ENCODE results near the gene KRT17. TPM values are rescaled to one million over a fixed set of nuclear protein-coding genes. Genes with fewer than 3 reads are reported as not detected.
"Not testable (repeated sequence)": the region's sequence is repeated elsewhere in the genome, so short reads cannot be mapped to it uniquely, and the experiment has no call there.

KRT17 gene
- total and polyA plus RNA-seq, 5 donors = 0.09 TPM; not detected in 4

GRCh38 chr17:41642252-41643156, 18.1 kb upstream of the KRT17 start:
- Histone ChIP-seq H3K27ac (ENCODE audit: low read length) (no peak overlapping the region), H3K27me3 (ENCODE audit: control insufficient read depth, insufficient read depth) (no peaks in the 10 kb centered on the region), H3K9me3 (ENCODE audit: control insufficient read depth, low read length) (no peaks in the 10 kb centered on the region), H3K4me3 (ENCODE audit: low read length) (no peak overlapping the region), H3K4me1 (ENCODE audit: control insufficient read depth, insufficient read depth, low read length) (peaks cover 3% of the 10 kb centered on the region)
- no peak for ATAC-seq
- intact Hi-C loops (cut with DNase I) = no loop called here
- WGBS = 83% methylated on average over 13 of the region's 13 CpGs
- DNase-seq = peak in 1 of 3 donors; percentile 13

GRCh38 chr17:41640596-41640995, 16.2 kb upstream of the KRT17 start:
- 95% methylated on average over 5 of the region's 5 CpGs for WGBS
- H3K9me3 ChIP-seq (ENCODE audit: control insufficient read depth, low read length); H3K27me3 ChIP-seq (ENCODE audit: control insufficient read depth, insufficient read depth); intact Hi-C loops (cut with DNase I); DNase-seq; ATAC-seq; H3K4me1 ChIP-seq (ENCODE audit: control insufficient read depth, insufficient read depth, low read length); H3K4me3 ChIP-seq (ENCODE audit: low read length); H3K27ac ChIP-seq (ENCODE audit: low read length): not testable (repeated sequence)

DNA sequence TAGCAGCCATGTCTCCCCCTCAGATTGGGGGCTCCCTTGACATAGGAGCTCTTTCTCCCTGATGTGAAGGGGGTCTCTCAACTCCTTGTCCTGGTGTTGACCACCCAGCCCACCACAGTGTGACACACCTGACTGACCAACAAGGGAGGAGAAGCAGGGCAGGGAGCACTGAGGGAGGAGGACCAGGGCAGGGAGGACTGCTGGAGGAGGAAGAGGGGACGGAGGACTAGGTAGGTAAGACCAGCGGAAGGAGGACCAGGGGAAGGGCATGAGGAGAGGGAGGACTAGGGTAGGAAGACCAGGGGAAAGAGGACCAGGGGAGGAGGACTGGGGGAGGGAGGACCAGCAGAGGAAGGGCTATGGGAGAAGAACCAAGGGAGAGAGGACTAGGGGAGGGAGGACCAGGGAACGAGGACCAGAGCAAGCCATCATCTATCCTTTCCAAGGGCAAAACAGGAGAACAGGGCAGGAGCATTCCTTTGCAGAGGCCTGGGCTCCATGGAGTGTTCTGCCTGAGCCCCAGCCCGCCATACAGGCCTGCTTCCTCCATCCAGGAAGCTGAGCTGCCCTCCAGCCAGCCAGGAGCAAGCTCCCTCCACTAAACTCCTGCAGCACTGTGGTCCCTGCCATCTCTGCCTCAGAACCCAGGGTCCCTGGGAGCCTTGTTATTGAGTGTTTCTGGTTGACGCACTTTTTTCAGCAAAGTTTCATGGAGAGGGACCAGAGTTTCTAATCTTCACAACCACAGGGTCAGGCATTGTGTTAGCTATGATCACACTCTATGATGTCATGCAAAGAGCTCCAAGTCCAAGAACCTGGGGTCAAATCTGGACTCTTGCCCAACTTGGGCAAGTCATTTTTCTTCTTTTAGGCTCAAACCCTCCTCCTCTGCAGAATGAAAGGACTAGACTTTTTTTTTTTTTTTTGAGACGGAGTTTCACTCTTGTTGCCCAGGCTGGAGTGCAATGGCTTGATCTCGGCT, 15.4 kb upstream of the KRT17 start:
- no peak for ATAC-seq
- H3K27me3 ChIP-seq (ENCODE audit: control insufficient read depth, insufficient read depth) = no peaks in the 10 kb centered on the region
- WGBS = 88% methylated on average over 7 of the region's 7 CpGs
- H3K9me3 ChIP-seq (ENCODE audit: control insufficient read depth, low read length) = no peaks in the 10 kb centered on the region
- no peak overlapping the region for H3K27ac ChIP-seq (ENCODE audit: low read length)
- no peak overlapping the region for H3K4me3 ChIP-seq (ENCODE audit: low read length)
- DNase-seq = peak in 1 of 3 donors; percentile 13
- H3K4me1 ChIP-seq (ENCODE audit: control insufficient read depth, insufficient read depth, low read length) = peaks cover 7% of the 10 kb centered on the region
- intact Hi-C loops (cut with DNase I) = no loop called here

GRCh38 chr17:41638941-41639340, 14.6 kb upstream of the KRT17 start:
- intact Hi-C loops (cut with DNase I) = no loop called here
- ATAC-seq = no peak

DNA sequence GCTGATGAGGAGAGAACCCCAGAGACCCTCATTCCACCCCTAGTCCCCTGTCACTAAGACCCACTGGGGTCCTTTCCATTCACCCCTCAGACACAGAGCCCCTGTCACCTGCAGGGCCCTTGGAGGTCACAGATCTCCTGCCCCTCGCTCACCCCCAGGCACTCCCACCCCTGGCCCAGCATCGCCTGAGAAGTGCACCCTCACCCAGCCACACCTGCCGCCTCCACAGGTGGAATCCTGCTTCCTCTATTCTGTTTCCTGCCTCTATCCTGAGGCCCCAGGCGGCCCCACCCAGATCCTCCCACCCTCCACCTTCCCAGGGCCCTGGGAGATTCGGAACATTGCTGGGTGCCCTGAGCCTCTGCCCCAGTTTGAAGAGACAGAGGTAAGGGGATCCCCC, 13.8 kb upstream of the KRT17 start:
- no peak overlapping the region for H3K4me3 ChIP-seq (ENCODE audit: low read length)
- peaks cover 7% of the 10 kb centered on the region for H3K4me1 ChIP-seq (ENCODE audit: control insufficient read depth, insufficient read depth, low read length)
- no peaks in the 10 kb centered on the region for H3K27me3 ChIP-seq (ENCODE audit: control insufficient read depth, insufficient read depth)
- H3K9me3 ChIP-seq (ENCODE audit: control insufficient read depth, low read length) = no peaks in the 10 kb centered on the region
- DNase-seq (peak in 1 of 3 donors; percentile 6), ATAC-seq (no peak)
- intact Hi-C loops (cut with DNase I) = no loop called here
- 80% methylated on average over 5 of the region's 5 CpGs for WGBS
- H3K27ac ChIP-seq (ENCODE audit: low read length) = no peak overlapping the region

More at GRCh38 chr17:41638941-41639340, 14.6 kb upstream of the KRT17 start:
- Histone ChIP-seq H3K4me3 (ENCODE audit: low read length) (no peak overlapping the region), H3K27ac (ENCODE audit: low read length) (no peak overlapping the region), H3K27me3 (ENCODE audit: control insufficient read depth, insufficient read depth) (no peaks in the 10 kb centered on the region), H3K9me3 (ENCODE audit: control insufficient read depth, low read length) (no peaks in the 10 kb centered on the region), H3K4me1 (ENCODE audit: control insufficient read depth, insufficient read depth, low read length) (peaks cover 7% of the 10 kb centered on the region)
- WGBS = 81% methylated on average over 6 of the region's 6 CpGs
- DNase-seq = peak in 1 of 3 donors; percentile 38

GRCh38 chr17:41636652-41637051, 12.3 kb upstream of the KRT17 start:
- no peaks in the 10 kb centered on the region for H3K27me3 ChIP-seq (ENCODE audit: control insufficient read depth, insufficient read depth)
- H3K4me1 ChIP-seq (ENCODE audit: control insufficient read depth, insufficient read depth, low read length) = peaks cover 7% of the 10 kb centered on the region
- no peak overlapping the region for H3K4me3 ChIP-seq (ENCODE audit: low read length)
- intact Hi-C loops (cut with DNase I) = no loop called here
- DNase-seq (peak in 1 of 3 donors; percentile 33), ATAC-seq (no peak)
- H3K9me3 ChIP-seq (ENCODE audit: control insufficient read depth, low read length) = no peaks in the 10 kb centered on the region
- H3K27ac ChIP-seq (ENCODE audit: low read length) = no peak overlapping the region
- WGBS = 82% methylated on average over 9 of the region's 9 CpGs

GRCh38 chr17:41635121-41636097, 11.0 kb upstream of the KRT17 start:
- H3K27ac ChIP-seq (ENCODE audit: low read length) = no peak overlapping the region
- WGBS = 33% methylated on average over 28 of the region's 28 CpGs
- H3K27me3 ChIP-seq (ENCODE audit: control insufficient read depth, insufficient read depth) = no peaks in the 10 kb centered on the region
- peak; percentile 44 to 78 (median 78) for DNase-seq
- no peak overlapping the region for H3K4me3 ChIP-seq (ENCODE audit: low read length)
- ATAC-seq = peak; percentile 48 to 55
- peaks cover 7% of the 10 kb centered on the region for H3K4me1 ChIP-seq (ENCODE audit: control insufficient read depth, insufficient read depth, low read length)
- intact Hi-C loops (cut with DNase I) = no loop called here
- no peaks in the 10 kb centered on the region for H3K9me3 ChIP-seq (ENCODE audit: control insufficient read depth, low read length)

- ATAC-seq = peak in 1 of 2 donors; percentile 11
- peak in 1 of 3 donors; percentile 25 for DNase-seq
- no peak overlapping the region for H3K4me3 ChIP-seq (ENCODE audit: low read length)
Observed at GRCh38 chr17:41634639-41635038, 10.3 kb upstream of the KRT17 start.

DNA sequence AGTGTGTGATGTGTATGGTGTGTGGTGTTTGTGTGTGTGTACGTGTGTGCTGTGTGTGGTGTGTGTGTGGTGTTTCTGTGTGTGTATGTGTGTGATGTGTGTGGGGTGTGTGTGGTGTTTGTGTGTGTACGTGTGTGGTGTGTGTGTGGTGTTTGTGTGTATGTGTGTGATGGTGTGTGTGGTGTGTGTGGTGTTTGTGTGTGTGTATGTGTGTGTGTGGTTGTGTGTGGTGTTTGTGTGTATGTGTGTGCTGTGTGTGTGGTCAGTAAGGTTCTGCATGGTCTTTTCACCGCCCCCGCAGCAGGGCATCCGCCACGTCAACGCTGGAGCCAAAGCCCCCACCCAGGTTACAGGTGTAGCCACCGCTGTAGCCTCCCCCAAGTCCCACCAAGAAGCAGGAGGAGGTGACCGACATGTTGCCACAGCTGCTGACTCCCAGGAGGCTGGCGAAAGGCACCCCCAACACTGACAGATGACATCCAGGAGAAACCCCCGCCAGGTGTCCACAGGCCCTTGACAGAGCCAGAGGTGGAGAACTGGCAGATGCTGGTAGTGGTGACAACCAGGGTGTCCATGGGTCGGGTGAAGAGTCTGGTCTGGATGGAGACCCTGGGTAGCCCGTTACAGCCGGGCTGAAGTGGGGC, 9.3 kb upstream of the KRT17 start:
- H3K27me3 ChIP-seq (ENCODE audit: control insufficient read depth, insufficient read depth) = no peaks in the 10 kb centered on the region
- no peak overlapping the region for H3K27ac ChIP-seq (ENCODE audit: low read length)
- intact Hi-C loops (cut with DNase I) = no loop called here
- no peak overlapping the region for H3K4me3 ChIP-seq (ENCODE audit: low read length)
- ATAC-seq (no peak), DNase-seq (peak in 1 of 3 donors; percentile 29)
- whole genome bisulfite sequencing = 89% methylated on average over 14 of the region's 14 CpGs
- H3K4me1 ChIP-seq (ENCODE audit: control insufficient read depth, insufficient read depth, low read length) = peaks cover 7% of the 10 kb centered on the region
- no peaks in the 10 kb centered on the region for H3K9me3 ChIP-seq (ENCODE audit: control insufficient read depth, low read length)

More at GRCh38 chr17:41634639-41635038, 10.3 kb upstream of the KRT17 start:
- WGBS = 46% methylated on average over 7 of the region's 7 CpGs
- H3K4me1 ChIP-seq (ENCODE audit: control insufficient read depth, insufficient read depth, low read length) = peaks cover 7% of the 10 kb centered on the region
- no peak overlapping the region for H3K27ac ChIP-seq (ENCODE audit: low read length)
- intact Hi-C loops (cut with DNase I) = no loop called here
- H3K9me3 ChIP-seq (ENCODE audit: control insufficient read depth, low read length) = no peaks in the 10 kb centered on the region
- no peaks in the 10 kb centered on the region for H3K27me3 ChIP-seq (ENCODE audit: control insufficient read depth, insufficient read depth)

All from right cardiac atrium (tissue), 5 donors.